Neural crest cell (in vitro differentiated cells): Measurements from ENCODE around the gene TPI1. TPM values are rescaled to one million over a fixed set of nuclear protein-coding genes. Genes with fewer than 3 reads are reported as not detected.

Source experiments
- DNase-seq: peaks from one replicate; pipeline ENCODE4 v3.0.0; 2021; ENCODE audit warnings: low read depth, mixed read lengths, low spot score
- H3K27ac Mint-ChIP-seq: one replicate; pipeline ENCODE4 v1.8.0; 2021; ENCODE audit warnings: mild to moderate bottlenecking, mixed read lengths; ENCODE audit not compliant: unreplicated experiment
- H3K27me3 Mint-ChIP-seq: 2 replicates; pipeline ENCODE4 v1.8.0; 2021; ENCODE audit warnings: low read depth, mild to moderate bottlenecking, mixed read lengths
- H3K36me3 Mint-ChIP-seq: 2 replicates; pipeline ENCODE4 v1.8.0; 2021; ENCODE audit warnings: low read depth, mild to moderate bottlenecking, mixed read lengths
- H3K4me1 Mint-ChIP-seq: 2 replicates; pipeline ENCODE4 v1.8.0; 2021; ENCODE audit warnings: mixed read lengths
- H3K4me3 Mint-ChIP-seq: one replicate; pipeline ENCODE4 v1.8.0; 2021; ENCODE audit warnings: mild to moderate bottlenecking, mixed read lengths
- H3K9me3 Mint-ChIP-seq: 2 replicates; pipeline ENCODE4 v1.8.0; 2021; ENCODE audit warnings: mixed read lengths
- total RNA-seq: library from RNA; stranded (reverse); gene quantifications from 2 replicates; pipeline ENCODE4 v1.2.1, GENCODE V29; 2021
- TF ChIP-seq, protein P1 (sequence below): fragments of 200-600 bp; sonication (generic); conservative IDR thresholded peaks from 2 replicates; pipeline ENCODE4 v1.5.0; 2021; ENCODE audit warnings: antibody characterized with exemption, mild to moderate bottlenecking

TPI1 gene
- total RNA-seq, 1 donor from 2014 or later = 685 TPM

GRCh38 chr12:6851153-6851920, 16.0 kb upstream of the TPI1 start, which contains the start of gene CDCA3:
TSS of gene CDCA3 (minus strand) at chr12:6851286. CDS start at chr12:6850952, 334 bp downstream.
- peaks cover 10% of the 10 kb centered on the region for H3K36me3 Mint-ChIP-seq

GRCh38 chr12:6851921-6852650, 15.2 kb upstream of the TPI1 start, which contains the start of gene USP5:
TSS of gene USP5 (plus strand) at chr12:6852150. CDS start at chr12:6852180, 30 bp downstream.
- DNase-seq = peak; percentile 91
- Mint-ChIP-seq H3K4me1 (peaks cover 40% of the 10 kb centered on the region), H3K27ac (peak within 1 kb of the TSS; percentile 98), H3K36me3 (peaks cover 7% of the 10 kb centered on the region), H3K4me3 (peak within 1 kb of the TSS; percentile 98), H3K9me3 (no peaks in the 10 kb centered on the region), H3K27me3 (peaks cover 2% of the 10 kb centered on the region)
- TF ChIP-seq, protein P1, sequence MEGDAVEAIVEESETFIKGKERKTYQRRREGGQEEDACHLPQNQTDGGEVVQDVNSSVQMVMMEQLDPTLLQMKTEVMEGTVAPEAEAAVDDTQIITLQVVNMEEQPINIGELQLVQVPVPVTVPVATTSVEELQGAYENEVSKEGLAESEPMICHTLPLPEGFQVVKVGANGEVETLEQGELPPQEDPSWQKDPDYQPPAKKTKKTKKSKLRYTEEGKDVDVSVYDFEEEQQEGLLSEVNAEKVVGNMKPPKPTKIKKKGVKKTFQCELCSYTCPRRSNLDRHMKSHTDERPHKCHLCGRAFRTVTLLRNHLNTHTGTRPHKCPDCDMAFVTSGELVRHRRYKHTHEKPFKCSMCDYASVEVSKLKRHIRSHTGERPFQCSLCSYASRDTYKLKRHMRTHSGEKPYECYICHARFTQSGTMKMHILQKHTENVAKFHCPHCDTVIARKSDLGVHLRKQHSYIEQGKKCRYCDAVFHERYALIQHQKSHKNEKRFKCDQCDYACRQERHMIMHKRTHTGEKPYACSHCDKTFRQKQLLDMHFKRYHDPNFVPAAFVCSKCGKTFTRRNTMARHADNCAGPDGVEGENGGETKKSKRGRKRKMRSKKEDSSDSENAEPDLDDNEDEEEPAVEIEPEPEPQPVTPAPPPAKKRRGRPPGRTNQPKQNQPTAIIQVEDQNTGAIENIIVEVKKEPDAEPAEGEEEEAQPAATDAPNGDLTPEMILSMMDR = no peak

More at GRCh38 chr12:6851153-6851920, 16.0 kb upstream of the TPI1 start, which contains the start of gene CDCA3:
- TF ChIP-seq, protein P1 = no peak
- Mint-ChIP-seq H3K4me1 (peaks cover 40% of the 10 kb centered on the region), H3K27ac (peak within 1 kb of the TSS; percentile 98), H3K4me3 (peak within 1 kb of the TSS; percentile 98), H3K9me3 (no peaks in the 10 kb centered on the region), H3K27me3 (peaks cover 2% of the 10 kb centered on the region)
- DNase-seq = peak; percentile 93

DNA sequence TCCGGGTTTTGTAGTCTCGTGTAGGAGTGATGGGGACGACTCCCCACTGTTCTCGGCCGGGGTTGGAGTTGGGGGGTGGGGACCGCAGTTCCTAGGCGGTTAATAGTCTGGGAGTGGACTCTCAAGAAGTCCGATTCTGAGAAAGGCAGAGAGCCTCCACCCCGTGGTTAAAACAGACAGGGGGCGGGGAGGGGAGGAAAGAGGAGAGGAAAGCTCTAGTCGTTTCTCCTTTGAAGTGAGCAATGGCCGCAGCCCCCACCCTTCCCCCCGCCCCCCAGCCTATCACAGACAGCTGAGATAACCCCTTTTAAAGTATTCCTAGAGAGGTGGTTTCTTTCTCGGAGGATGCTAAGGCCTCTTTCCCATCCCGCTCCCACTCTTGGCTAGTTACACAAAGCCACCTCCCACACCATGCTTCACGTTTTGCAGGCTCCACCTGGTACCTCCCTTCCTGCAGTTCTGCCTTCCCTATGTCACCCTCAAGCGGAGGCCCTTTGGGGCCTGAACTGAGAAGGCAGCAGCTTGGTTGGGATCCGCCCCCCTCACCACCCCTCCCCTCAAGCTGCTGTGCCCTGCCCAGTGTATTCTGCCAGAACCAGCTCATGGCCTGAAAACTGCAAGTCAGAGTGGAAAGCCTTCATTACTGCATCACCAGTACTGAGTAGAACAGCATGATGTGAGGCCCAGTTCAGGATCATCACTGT, 14.5 kb upstream of the TPI1 start:
- H3K4me1 Mint-ChIP-seq = peaks cover 40% of the 10 kb centered on the region
- TF ChIP-seq, protein P1 = no peak
- H3K27me3 Mint-ChIP-seq = peaks cover 2% of the 10 kb centered on the region
- no peak for DNase-seq
- peaks cover 10% of the 10 kb centered on the region for H3K36me3 Mint-ChIP-seq
- H3K27ac Mint-ChIP-seq = peak overlapping the region; percentile 93
- H3K4me3 Mint-ChIP-seq = peak overlapping the region; percentile 98
- H3K9me3 Mint-ChIP-seq = no peaks in the 10 kb centered on the region

DNA sequence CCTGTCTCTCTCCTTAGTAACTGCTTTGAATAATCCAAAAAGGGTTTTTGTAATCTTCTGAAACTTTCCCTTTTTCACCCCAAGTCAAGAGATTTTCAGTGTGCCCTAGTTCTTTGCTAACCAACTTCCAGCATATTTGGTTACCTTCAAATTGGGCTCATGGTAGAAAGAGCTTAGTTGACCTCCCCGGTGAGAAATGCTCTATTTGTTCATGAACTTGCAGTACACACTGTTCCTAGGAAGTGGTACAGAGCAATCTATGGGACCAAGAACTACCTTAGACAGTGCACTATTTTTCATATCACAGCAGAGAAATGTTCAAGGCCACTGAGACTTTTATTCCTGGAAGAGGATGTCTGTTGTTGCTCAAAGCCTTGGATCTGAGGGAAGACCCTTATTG, 13.7 kb upstream of the TPI1 start:
- H3K9me3 Mint-ChIP-seq = no peaks in the 10 kb centered on the region
- peaks cover 40% of the 10 kb centered on the region for H3K4me1 Mint-ChIP-seq
- peak overlapping the region; percentile 98 for H3K4me3 Mint-ChIP-seq
- H3K27ac Mint-ChIP-seq = peak overlapping the region; percentile 28
- peaks cover 2% of the 10 kb centered on the region for H3K27me3 Mint-ChIP-seq
- H3K36me3 Mint-ChIP-seq = peaks cover 10% of the 10 kb centered on the region
- TF ChIP-seq, protein P1 = no peak
- no peak for DNase-seq

GRCh38 chr12:6854036-6854435, 13.3 kb upstream of the TPI1 start:
- TF ChIP-seq, protein P1 = no peak
- Mint-ChIP-seq H3K4me1 (peaks cover 40% of the 10 kb centered on the region), H3K9me3 (no peaks in the 10 kb centered on the region), H3K27me3 (peaks cover 2% of the 10 kb centered on the region), H3K4me3 (peak overlapping the region; percentile 98), H3K36me3 (peaks cover 10% of the 10 kb centered on the region), H3K27ac (no peak overlapping the region)
- no peak for DNase-seq
